ENCODE results near the gene CARD10. TPM values are rescaled to one million over a fixed set of nuclear protein-coding genes. Genes with fewer than 3 reads are reported as not detected.

Gene CARD10
- total RNA-seq, 1 donor from 2014 or later, result 1.5 TPM

- peak overlapping the region; percentile 96 for H2AFZ ChIP-seq (replicated peaks)
- DNase-seq (ENCODE audit: low spot score), result peak; percentile 49
- peak overlapping the region; percentile 86 for H3K4me3 Mint-ChIP-seq
These were observed 527 bp downstream of the CARD10 start for GRCh38 chr22:37518509-37519267.

DNA sequence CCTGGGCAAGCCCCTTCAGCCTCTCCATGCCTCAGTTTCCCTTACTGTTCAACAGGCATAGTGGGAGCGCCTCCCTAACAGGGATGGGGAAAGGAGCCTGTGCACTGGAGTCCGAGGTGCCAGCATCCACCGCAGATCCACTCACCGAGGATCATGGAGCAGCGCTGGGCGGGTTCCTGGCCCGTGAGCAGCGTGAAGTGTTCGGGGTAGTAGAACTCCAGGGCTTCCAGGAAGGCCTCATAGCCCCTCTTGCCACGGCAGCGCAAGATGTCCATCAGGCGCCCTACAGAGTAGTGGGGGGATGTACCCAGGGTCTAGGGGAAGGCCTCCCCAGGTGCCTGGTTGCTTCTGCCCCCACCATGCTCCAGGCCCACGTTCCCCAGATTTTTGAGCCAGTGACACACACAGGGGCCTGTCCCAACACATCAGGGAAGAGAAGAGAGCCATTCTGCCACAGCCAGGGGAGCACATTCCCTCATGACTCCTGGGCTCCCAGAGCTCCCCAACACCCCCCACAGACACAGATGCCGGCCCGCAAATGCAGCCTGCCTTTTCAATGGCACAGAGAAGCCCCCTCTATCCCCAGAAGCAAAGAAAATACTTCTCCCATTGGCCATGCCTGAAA is 1.3 kb downstream of the CARD10 start:
- Histone ChIP-seq H3F3A (ENCODE audit: low read depth) (peaks cover 7% of the 10 kb centered on the region), H2AFZ (replicated peaks) (no peak overlapping the region), H3K9me3 (ENCODE audit: low read depth) (no peaks in the 10 kb centered on the region), H3K4me3 (no peak overlapping the region), H3K4me2 (no peak overlapping the region), H3K27ac (no peak overlapping the region), H3K36me3 (no peaks in the 10 kb centered on the region), H3K27me3 (peaks cover 61% of the 10 kb centered on the region), H3K79me2 (ENCODE audit: low read depth) (no peaks in the 10 kb centered on the region), H4K20me1 (ENCODE audit: low read depth) (no peaks in the 10 kb centered on the region), H3K4me1 (peaks cover 1% of the 10 kb centered on the region), H3K9ac (no peak overlapping the region)
- no peak for DNase-seq (ENCODE audit: low spot score)
- Mint-ChIP-seq H3K4me1 (peaks cover 37% of the 10 kb centered on the region), H3K27me3 (ENCODE audit: insufficient read depth, low read depth) (peaks cover 27% of the 10 kb centered on the region), H3K27ac (peak overlapping the region; percentile 51), H3K9me3 (peaks cover 4% of the 10 kb centered on the region), H3K4me3 (peak overlapping the region; percentile 86), H3K36me3 (peaks cover 4% of the 10 kb centered on the region)
- TF ChIP-seq EZH2phosphoT487 (IDR thresholded peaks at IDR 0.05), result no peak
- TF ChIP-seq EZH2 (IDR thresholded peaks at IDR 0.05), result no peak
- TF ChIP-seq CTCF (IDR thresholded peaks at IDR 0.05), result no peak

More at GRCh38 chr22:37518509-37519267, 527 bp downstream of the CARD10 start:
- no peaks in the 10 kb centered on the region for H3K9me3 ChIP-seq (ENCODE audit: low read depth)
- no peaks in the 10 kb centered on the region for H4K20me1 ChIP-seq (ENCODE audit: low read depth)
- no peaks in the 10 kb centered on the region for H3K4me1 ChIP-seq
- peak overlapping the region; percentile 93 for H3K4me2 ChIP-seq
- no peaks in the 10 kb centered on the region for H3K79me2 ChIP-seq (ENCODE audit: low read depth)
- H3F3A ChIP-seq (ENCODE audit: low read depth), result peaks cover 7% of the 10 kb centered on the region
- no peaks in the 10 kb centered on the region for H3K36me3 ChIP-seq
- Mint-ChIP-seq H3K27me3 (ENCODE audit: insufficient read depth, low read depth) (peaks cover 25% of the 10 kb centered on the region), H3K27ac (peak overlapping the region; percentile 51), H3K36me3 (peaks cover 4% of the 10 kb centered on the region), H3K9me3 (peaks cover 4% of the 10 kb centered on the region), H3K4me1 (peaks cover 31% of the 10 kb centered on the region)
- H3K27ac ChIP-seq, result no peak overlapping the region
- H3K9ac ChIP-seq, result no peak overlapping the region
- peaks cover 69% of the 10 kb centered on the region for H3K27me3 ChIP-seq
- TF ChIP-seq EZH2 (IDR thresholded peaks at IDR 0.05) (peak; percentile 69), CTCF (IDR thresholded peaks at IDR 0.05) (no peak), EZH2phosphoT487 (IDR thresholded peaks at IDR 0.05) (peak; percentile 70)
- peak overlapping the region; percentile 64 for H3K4me3 ChIP-seq

DNA sequence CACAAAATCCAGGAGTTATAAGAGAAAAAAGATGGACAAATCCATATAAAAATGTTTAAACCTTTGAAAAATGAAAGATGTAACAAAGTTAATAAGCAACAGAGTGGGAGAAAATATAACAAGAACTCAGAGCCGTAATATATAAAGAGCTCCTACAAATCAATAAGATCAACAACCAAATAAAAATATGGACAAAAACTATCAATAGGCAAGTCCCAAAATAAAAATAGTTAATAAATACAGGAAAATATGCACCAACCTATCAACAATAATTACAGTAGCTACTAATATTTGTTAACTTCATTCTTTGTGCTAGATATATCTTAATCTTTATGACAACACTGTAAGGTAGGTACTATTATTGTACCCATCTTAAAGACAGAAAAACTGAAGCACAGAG is 2.8 kb downstream of the CARD10 start:
- H2AFZ ChIP-seq (replicated peaks), result no peak overlapping the region
- H3F3A ChIP-seq (ENCODE audit: low read depth), result peaks cover 14% of the 10 kb centered on the region
- DNase-seq (ENCODE audit: low spot score), result no peak
- H3K36me3 ChIP-seq, result no peaks in the 10 kb centered on the region
- H3K79me2 ChIP-seq (ENCODE audit: low read depth), result no peaks in the 10 kb centered on the region
- H3K4me3 Mint-ChIP-seq, result no peak overlapping the region
- no peak for TF ChIP-seq EZH2phosphoT487 (IDR thresholded peaks at IDR 0.05)
- TF ChIP-seq CTCF (IDR thresholded peaks at IDR 0.05), result no peak
- no peak for TF ChIP-seq EZH2 (IDR thresholded peaks at IDR 0.05)
- H3K4me1 Mint-ChIP-seq, result peaks cover 48% of the 10 kb centered on the region
- no peaks in the 10 kb centered on the region for H3K9me3 ChIP-seq (ENCODE audit: low read depth)
- H3K4me2 ChIP-seq, result no peak overlapping the region
- H3K4me3 ChIP-seq, result no peak overlapping the region
- no peaks in the 10 kb centered on the region for H4K20me1 ChIP-seq (ENCODE audit: low read depth)
- H3K9me3 Mint-ChIP-seq, result peaks cover 4% of the 10 kb centered on the region
- H3K27me3 Mint-ChIP-seq (ENCODE audit: insufficient read depth, low read depth), result peaks cover 26% of the 10 kb centered on the region
- H3K36me3 Mint-ChIP-seq, result peaks cover 4% of the 10 kb centered on the region
- no peak overlapping the region for H3K9ac ChIP-seq
- peaks cover 14% of the 10 kb centered on the region for H3K4me1 ChIP-seq
- no peak overlapping the region for H3K27ac ChIP-seq
- H3K27ac Mint-ChIP-seq, result no peak overlapping the region
- H3K27me3 ChIP-seq, result peaks cover 47% of the 10 kb centered on the region

All from neural progenitor cell (in vitro differentiated cells).